GM12878 (cell line): ENCODE data around the gene HSPA12A. TPM values are rescaled to one million over a fixed set of nuclear protein-coding genes. Genes with fewer than 3 reads are reported as not detected.

ENCODE experiments used
- ATAC-seq: fragments of 200-7000 bp; cut with Tn5 transposase; 3 replicates; pipeline ENCODE4 v1.9.1; 2020; ENCODE audit warnings: mild to moderate bottlenecking, moderate library complexity
- BruUV-seq: library from RNA; stranded (reverse); fragments of 400-500 nt; replicated peaks from 2 replicates; lab custom pipeline; 2021; lab: Mats Ljungman, UMichigan
- CTCF ChIA-PET: fragments of 300-600 bp; sonication (Branson Sonifier 250); formaldehyde crosslinking; extraction: SDS; loops from one replicate; lab custom pipeline; 2021; ENCODE audit warnings: inconsistent platforms; lab: Yijun Ruan, JAX
- POLR2A ChIA-PET: fragments of 350-600 bp; formaldehyde crosslinking; extraction: SDS; loops from one replicate; lab custom pipeline; 2021; ENCODE audit warnings: inconsistent platforms; lab: Charles Lee
- RAD21 ChIA-PET: fragments of 300-600 bp; sonication (Branson Sonifier 250); formaldehyde crosslinking; loops from one replicate; lab custom pipeline; 2023; ENCODE audit warnings: antibody characterized with exemption; ENCODE audit not compliant: unreplicated experiment; lab: Charles Lee
- SMC1A ChIA-PET: fragments of 300-600 bp; sonication (Branson Sonifier 250); formaldehyde crosslinking; loops from one replicate; lab custom pipeline; 2023; ENCODE audit not compliant: unreplicated experiment, uncharacterized antibody; lab: Charles Lee
- DNase-seq: peaks from one replicate; pipeline ENCODE4 v3.0.0-alpha.2; 2011; ENCODE audit warnings: low read depth, low spot score
- FAIRE-seq: peaks from 3 replicates; lab custom pipeline; 2011; peaks lifted over from hg19 to GRCh38; lab: Jason Lieb, UNC
- H2AFZ ChIP-seq: 2 replicates; pipeline ENCODE4 v1.6.0; 2011; ENCODE audit warnings: low read depth, low read length, control low read depth; ENCODE audit not compliant: control insufficient read depth
- H3K27ac ChIP-seq: 2 replicates; pipeline ENCODE4 v1.5.1; 2011; ENCODE audit warnings: control low read depth; ENCODE audit not compliant: control insufficient read depth, insufficient read depth
- H3K27me3 ChIP-seq, 2 experiments: replicated peaks in 1 of 2; 2 replicates each; pipeline versions ENCODE4 v1.6.0 to v1.6.1; 2011; ENCODE audit warnings: low read length in 1 of 2; ENCODE audit not compliant: control insufficient read depth in 2 of 2, insufficient read depth in 2 of 2
- H3K36me3 ChIP-seq, 2 experiments: 2 replicates each; pipeline ENCODE4 v1.5.1; 2011; ENCODE audit warnings: low read length in 1 of 2; ENCODE audit not compliant: control insufficient read depth in 2 of 2, insufficient read depth in 2 of 2
- H3K4me1 ChIP-seq: 2 replicates; pipeline ENCODE4 v1.6.1; 2011; ENCODE audit warnings: mild to moderate bottlenecking, low read length, moderate library complexity, mixed read lengths; ENCODE audit not compliant: control insufficient read depth, insufficient read depth
- H3K4me2 ChIP-seq: 2 replicates; pipeline ENCODE4 v1.6.0; 2011; ENCODE audit warnings: control low read depth; ENCODE audit not compliant: control insufficient read depth, insufficient read depth
- H3K4me3 ChIP-seq: fragments of 200-600 bp; sonication (generic); 2 replicates; pipeline ENCODE4 v1.5.1; 2016
- H3K79me2 ChIP-seq: 2 replicates; pipeline ENCODE4 v1.6.0; 2011; ENCODE audit warnings: low read length; ENCODE audit not compliant: control insufficient read depth, insufficient read depth
- H3K9ac ChIP-seq: 2 replicates; pipeline ENCODE4 v1.8.0; 2011; ENCODE audit warnings: low read length, control low read depth, mixed read lengths; ENCODE audit not compliant: control insufficient read depth, insufficient read depth
- H3K9me3 ChIP-seq: replicated peaks from 3 replicates; pipeline ENCODE4 v1.5.1; 2011; ENCODE audit warnings: mild to moderate bottlenecking, low read length; ENCODE audit not compliant: control insufficient read depth, insufficient read depth
- H4K20me1 ChIP-seq: 2 replicates; pipeline ENCODE4 v1.6.0; 2011; ENCODE audit not compliant: control insufficient read depth, insufficient read depth
- CBFB ChIP-seq: IDR thresholded peaks from 2 replicates; pipeline ENCODE4 v1.6.1; 2016; ENCODE audit warnings: antibody characterized with exemption, low read depth
- CBX5 ChIP-seq: sonication (generic); IDR thresholded peaks from 2 replicates; pipeline ENCODE4 v1.6.1; 2016; ENCODE audit warnings: low read depth, moderate library complexity, mild to moderate bottlenecking, inconsistent platforms
- ESRRA ChIP-seq: IDR thresholded peaks from 2 replicates; pipeline ENCODE4 v1.6.1; 2012; ENCODE audit warnings: mild to moderate bottlenecking, low read length, improper control_type of control experiment
- MEF2B ChIP-seq: fragments of 450-650 bp; IDR thresholded peaks from 2 replicates; pipeline ENCODE4 v1.6.1; 2018; ENCODE audit warnings: mild to moderate bottlenecking, moderate library complexity; ENCODE audit not compliant: partially characterized antibody, poor library complexity, severe bottlenecking
- MYC ChIP-seq: IDR thresholded peaks from 2 replicates; pipeline ENCODE4 v1.6.1; 2011; ENCODE audit warnings: mild to moderate bottlenecking, low read length, moderate library complexity, inconsistent platforms; ENCODE audit not compliant: insufficient read depth, insufficient replicate concordance, insufficient read length, severe bottlenecking
- POLR2AphosphoS2 ChIP-seq: IDR thresholded peaks from 2 replicates; pipeline ENCODE4 v1.6.1; 2011; ENCODE audit warnings: low read depth, mild to moderate bottlenecking, low read length, improper control_type of control experiment, moderate library complexity
- RCOR1 ChIP-seq: conservative IDR thresholded peaks from 2 replicates; pipeline ENCODE4 v1.6.1; 2012; ENCODE audit warnings: low read depth, low read length, improper control_type of control experiment
- RELA ChIP-seq: fragments of 450-650 bp; IDR thresholded peaks from 2 replicates; pipeline ENCODE4 v1.8.0; 2014; ENCODE audit warnings: borderline replicate concordance; ENCODE audit not compliant: partially characterized antibody
- SP1 ChIP-seq: IDR thresholded peaks from one replicate; pipeline ENCODE4 v1.6.1; 2011; ENCODE audit warnings: low read depth, low read length
- SREBF2 ChIP-seq: IDR thresholded peaks from 2 replicates; pipeline ENCODE4 v1.6.1; 2012; ENCODE audit warnings: mild to moderate bottlenecking, low read length
- TCF12 ChIP-seq: IDR thresholded peaks from 2 replicates; pipeline ENCODE4 v1.6.1; 2011; ENCODE audit warnings: low read depth, mild to moderate bottlenecking, low read length
- WGBS: methylation state at CpG from one replicate; pipeline ENCODE4 v1.1.6; 2016; ENCODE audit warnings: low lambda C conversion rate; ENCODE audit not compliant: insufficient replicate concordance, insufficient coverage; ENCODE audit errors: missing lambda C conversion rate; 5-methylcytosine and 5-hydroxymethylcytosine counted together
- in situ Hi-C: fragments of 300-500 bp; cut with MboI; formaldehyde crosslinking; loops from 9 replicates; pipeline ENCODE4 v1.14.3; 2018; ENCODE audit warnings: mixed read lengths
- intact Hi-C: fragments of 100-400 bp; cut with micrococcal nuclease; formaldehyde crosslinking; loops from one replicate; pipeline ENCODE4 v1.14.2; 2022; ENCODE audit not compliant: unreplicated experiment
- polyA plus RNA-seq, 11 experiments: library from polyadenylated mRNA; depleted of rRNA in 4 of 11; unstranded in 6 of 11; stranded (reverse) in 5 of 11; fragments of >200 nt; fragmentation: Nextera tagmentation in 4 of 11; fragmentation: Illumina TruSeq in 1 of 11; extraction: Ambion mirVana in 4 of 11; extraction: Trizol in 1 of 11; gene quantifications; 1 replicate in 1 of 11; 2 replicates in 10 of 11; pipeline versions ENCODE4 v1.2.1 to v1.2.3, GENCODE V29; 2011 to 2016; ENCODE audit warnings: inconsistent platforms in 2 of 11, missing spikeins in 2 of 11, low read depth in 1 of 11
- total RNA-seq, 4 experiments: library from RNA; depleted of rRNA in 3 of 4; stranded (reverse); fragments of >200 nt in 3 of 4; fragmentation: Illumina TruSeq in 1 of 4; extraction: Trizol in 1 of 4; gene quantifications; 2 replicates each; pipeline versions ENCODE4 v1.2.1 to v1.2.3, GENCODE V29; 2013 to 2021
- TF ChIP-seq, protein P1 (sequence below): IDR thresholded peaks from 2 replicates; pipeline ENCODE4 v1.6.1; 2011; ENCODE audit warnings: borderline replicate concordance, low read depth, mild to moderate bottlenecking, moderate library complexity, low read length; ENCODE audit not compliant: insufficient read depth, poor library complexity, severe bottlenecking
- TF ChIP-seq, protein P2 (sequence below): fragments of 450-650 bp; IDR thresholded peaks from 2 replicates; pipeline ENCODE4 v1.6.1; 2017; ENCODE audit warnings: low read depth, mild to moderate bottlenecking, moderate library complexity

The HSPA12A gene
- total and polyA plus RNA-seq, 10 of the 15 experiments (the other 5 are each of a cell fraction or from before 2014, with no cell fraction given): 0.90 to 20.2 (median 2.8) TPM

DNA sequence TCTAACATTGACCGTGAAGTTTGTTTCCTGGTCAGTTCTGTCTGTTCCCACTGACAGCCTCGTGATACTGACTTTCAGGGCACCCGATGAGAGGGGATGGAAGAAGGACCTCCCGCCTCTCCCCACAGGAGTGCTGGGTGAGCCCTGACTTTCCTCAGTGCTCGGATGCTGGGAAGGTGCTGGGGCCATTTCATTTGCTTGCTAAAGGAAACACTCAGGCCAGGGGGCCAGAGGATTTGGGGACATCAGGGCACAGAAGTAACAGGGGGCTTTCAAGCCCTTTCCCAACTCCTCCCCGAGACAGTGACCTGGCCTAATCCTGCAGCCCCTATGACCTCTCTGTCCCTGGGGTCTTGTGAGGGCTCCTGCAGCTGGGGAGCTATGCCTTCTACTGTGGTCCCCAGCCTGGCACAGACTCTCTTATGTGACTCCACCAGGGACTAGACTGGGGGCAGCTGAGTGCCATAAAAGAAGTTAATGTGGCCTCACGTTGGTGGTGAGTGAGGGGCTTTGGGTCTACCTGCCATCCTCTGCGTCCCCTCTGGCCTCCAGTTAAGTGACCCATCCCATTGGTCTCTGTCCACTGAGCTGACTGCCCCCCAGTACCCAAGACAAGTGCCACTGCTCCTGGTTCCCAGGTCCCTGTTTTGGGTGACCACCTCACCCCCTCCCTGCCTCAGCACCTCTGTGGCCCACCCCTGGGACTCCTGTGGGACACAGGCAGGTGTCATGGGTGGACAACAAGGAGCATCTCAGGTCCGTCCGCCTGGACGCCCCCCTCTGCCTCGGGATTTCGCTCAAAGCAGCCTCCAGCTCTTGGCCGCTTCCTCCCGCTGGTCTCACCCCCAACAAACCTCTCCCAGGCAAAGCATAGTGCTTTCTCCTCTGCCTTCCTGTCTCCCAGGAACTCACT lies 33.4 kb upstream of the HSPA12A start:
- Histone ChIP-seq H3K27ac (no peak overlapping the region), H3K9ac (no peak overlapping the region)
- no peak for FAIRE-seq
- in situ Hi-C loops: no loop called here
- TF ChIP-seq, protein P1, sequence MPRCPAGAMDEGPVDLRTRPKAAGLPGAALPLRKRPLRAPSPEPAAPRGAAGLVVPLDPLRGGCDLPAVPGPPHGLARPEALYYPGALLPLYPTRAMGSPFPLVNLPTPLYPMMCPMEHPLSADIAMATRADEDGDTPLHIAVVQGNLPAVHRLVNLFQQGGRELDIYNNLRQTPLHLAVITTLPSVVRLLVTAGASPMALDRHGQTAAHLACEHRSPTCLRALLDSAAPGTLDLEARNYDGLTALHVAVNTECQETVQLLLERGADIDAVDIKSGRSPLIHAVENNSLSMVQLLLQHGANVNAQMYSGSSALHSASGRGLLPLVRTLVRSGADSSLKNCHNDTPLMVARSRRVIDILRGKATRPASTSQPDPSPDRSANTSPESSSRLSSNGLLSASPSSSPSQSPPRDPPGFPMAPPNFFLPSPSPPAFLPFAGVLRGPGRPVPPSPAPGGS: no peak
- no peak for TF ChIP-seq SP1
- no peak for TF ChIP-seq ESRRA
- TF ChIP-seq, all 136 proteins: peak for 0
- Histone ChIP-seq H3K4me3 (no peak overlapping the region), H3K4me2 (no peak overlapping the region), H3K36me3 (no peaks in the 10 kb centered on the region), H4K20me1 (no peaks in the 10 kb centered on the region), H3K9me3 (no peaks in the 10 kb centered on the region), H2AFZ (no peak overlapping the region), H3K79me2 (no peaks in the 10 kb centered on the region), H3K27me3 (no peaks in the 10 kb centered on the region; a peak in 1 of 4 replicates), H3K4me1 (no peaks in the 10 kb centered on the region)
- 36% methylated on average over 15 of the region's 15 CpGs for WGBS
- SMC1A ChIA-PET: interaction anchor here (1.2 kb wide), 1 partner anchor 12 kb away, joined by 3 read pairs; no protein-coding TSS in a partner anchor
- DNase-seq (no peak), ATAC-seq (no peak)
- no TSS peak for BruUV-seq
- intact Hi-C loops: no loop called here
- RAD21 ChIA-PET: no interaction called here
- POLR2A ChIA-PET: interaction anchor here (0.7 kb wide), 1 partner anchor 379 kb away, joined by 3 read pairs; no protein-coding TSS in a partner anchor
- CTCF ChIA-PET: interaction anchor here (4.3 kb wide), 1 partner anchor 12 kb away, joined by 35 read pairs; no protein-coding TSS in a partner anchor

DNA sequence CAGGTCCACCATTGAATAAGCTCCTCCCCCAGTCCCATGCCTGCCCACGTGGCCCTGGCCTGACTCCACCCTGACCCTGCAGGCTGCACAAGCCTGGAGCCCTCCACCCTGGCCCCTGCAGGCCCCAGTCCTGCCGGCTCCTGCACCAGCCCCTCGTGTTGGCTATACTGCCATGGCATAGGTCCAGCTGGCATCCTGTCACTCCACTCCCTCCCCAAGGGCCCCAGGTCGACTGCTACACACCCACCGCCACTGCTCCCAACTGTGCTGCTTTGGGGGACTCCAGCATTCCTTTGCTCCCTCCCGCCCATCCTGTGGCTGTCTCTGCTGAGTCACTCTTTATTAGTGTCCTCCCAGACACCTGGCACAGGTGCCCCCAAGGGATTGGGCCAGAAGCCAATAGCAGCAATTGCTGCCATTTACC lies 32.4 kb upstream of the HSPA12A start:
- Histone ChIP-seq H3K9me3 (no peaks in the 10 kb centered on the region), H2AFZ (no peak overlapping the region), H3K4me3 (no peak overlapping the region), H3K4me2 (no peak overlapping the region), H3K4me1 (no peaks in the 10 kb centered on the region), H3K27ac (no peak overlapping the region), H4K20me1 (no peaks in the 10 kb centered on the region), H3K79me2 (no peaks in the 10 kb centered on the region), H3K27me3 (no peaks in the 10 kb centered on the region; a peak in 2 of 4 replicates), H3K9ac (no peak overlapping the region), H3K36me3 (no peaks in the 10 kb centered on the region)
- DNase-seq (no peak), FAIRE-seq (no peak), ATAC-seq (no peak)
- ChIA-PET CTCF (no interaction called here), RAD21 (no interaction called here), SMC1A (no interaction called here), POLR2A (no interaction called here)
- 8% methylated on average over 6 of the region's 6 CpGs for WGBS
- in situ Hi-C loops: no loop called here
- intact Hi-C loops: no loop called here
- BruUV-seq: no TSS peak
- TF ChIP-seq RELA (no peak), CBX5 (no peak), TCF12 (no peak), CBFB (no peak), MEF2B (no peak), MYC (no peak), SREBF2 (no peak), POLR2AphosphoS2 (no peak), RCOR1 (no peak)
- TF ChIP-seq, protein P2, sequence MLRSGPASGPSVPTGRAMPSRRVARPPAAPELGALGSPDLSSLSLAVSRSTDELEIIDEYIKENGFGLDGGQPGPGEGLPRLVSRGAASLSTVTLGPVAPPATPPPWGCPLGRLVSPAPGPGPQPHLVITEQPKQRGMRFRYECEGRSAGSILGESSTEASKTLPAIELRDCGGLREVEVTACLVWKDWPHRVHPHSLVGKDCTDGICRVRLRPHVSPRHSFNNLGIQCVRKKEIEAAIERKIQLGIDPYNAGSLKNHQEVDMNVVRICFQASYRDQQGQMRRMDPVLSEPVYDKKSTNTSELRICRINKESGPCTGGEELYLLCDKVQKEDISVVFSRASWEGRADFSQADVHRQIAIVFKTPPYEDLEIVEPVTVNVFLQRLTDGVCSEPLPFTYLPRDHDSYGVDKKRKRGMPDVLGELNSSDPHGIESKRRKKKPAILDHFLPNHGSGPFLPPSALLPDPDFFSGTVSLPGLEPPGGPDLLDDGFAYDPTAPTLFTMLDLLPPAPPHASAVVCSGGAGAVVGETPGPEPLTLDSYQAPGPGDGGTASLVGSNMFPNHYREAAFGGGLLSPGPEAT: no peak
